Measurements from ENCODE around the gene CCDC154.
"Not testable (repeated sequence)": the region's sequence is repeated elsewhere in the genome, so short reads cannot be mapped to it uniquely, and the experiment has no call there.

Gene CCDC154

DNA sequence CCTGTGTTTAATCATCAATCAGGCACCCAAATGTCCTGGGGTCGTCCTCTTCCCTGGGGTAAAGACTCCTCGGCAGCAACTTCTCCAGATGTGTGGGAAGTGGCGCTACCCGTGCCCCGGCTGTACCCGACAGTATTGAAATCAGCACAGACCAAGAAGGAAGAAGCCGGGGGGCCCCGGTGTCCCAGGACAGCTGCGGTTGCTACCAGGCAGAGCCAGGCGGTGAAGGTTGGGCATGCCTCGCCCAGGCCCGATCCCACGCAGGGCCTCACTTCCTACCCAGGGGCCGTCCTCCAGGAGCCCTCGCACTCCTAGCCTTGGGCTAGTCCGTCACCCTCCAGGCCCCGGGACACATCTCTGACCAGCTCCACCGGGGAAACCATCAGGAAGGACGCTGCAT is 9.0 kb upstream of the CCDC154 start:
- no peak for DNase-seq

DNA sequence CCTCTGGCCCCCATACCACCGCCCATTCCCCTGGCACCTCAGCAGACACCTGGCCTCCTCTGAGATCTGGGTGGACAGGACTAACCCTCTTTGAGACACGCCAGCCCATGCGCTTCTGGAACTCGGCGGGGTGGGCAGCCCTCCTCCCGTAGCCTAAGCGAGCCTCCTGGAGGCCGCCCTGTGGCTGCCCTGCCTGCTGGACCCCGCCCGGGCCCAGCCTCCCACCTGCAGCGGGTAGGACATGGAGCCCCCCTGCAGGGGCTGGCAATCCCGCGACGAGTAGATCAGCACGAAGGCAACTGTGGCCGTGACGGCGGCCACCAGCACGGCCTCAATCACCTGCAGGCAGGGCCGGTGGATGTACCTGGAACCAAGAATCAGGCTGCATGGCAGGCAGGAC is 8.2 kb upstream of the CCDC154 start:
- no peak for DNase-seq

DNA sequence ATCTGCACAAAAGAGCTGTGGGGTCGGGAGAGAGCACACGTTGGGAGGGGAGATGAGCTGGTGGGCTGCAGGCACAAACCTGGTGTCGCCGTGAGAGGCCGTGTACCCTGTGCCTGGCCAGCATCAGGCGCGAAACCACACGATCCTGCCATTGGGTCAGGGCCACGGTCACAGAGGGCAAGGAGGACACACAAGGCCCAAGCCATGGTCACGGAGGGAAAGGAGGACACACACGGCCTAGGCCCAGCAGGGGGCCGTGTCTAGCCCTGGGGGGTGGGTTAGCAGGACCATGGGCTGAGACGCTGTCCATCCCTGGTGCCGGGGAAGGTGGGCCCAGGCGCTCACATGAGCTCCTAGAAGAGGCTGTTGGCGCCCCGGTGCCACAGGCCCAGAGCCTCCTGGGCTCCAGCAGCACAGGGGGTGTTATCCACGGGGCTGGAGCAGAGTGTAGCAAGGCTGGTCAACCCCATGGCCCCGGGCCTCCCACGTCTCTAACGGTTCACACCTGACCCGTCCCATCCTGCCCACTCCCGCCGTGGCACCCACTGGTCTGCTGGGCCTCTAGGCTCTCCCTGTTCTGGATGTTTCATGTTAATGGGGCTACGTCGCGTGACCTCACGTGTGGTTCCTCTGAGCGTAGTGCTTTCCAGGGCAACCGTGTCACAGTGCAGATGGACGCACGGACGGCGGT is 7.5 kb upstream of the CCDC154 start:
- no peak for DNase-seq

DNA sequence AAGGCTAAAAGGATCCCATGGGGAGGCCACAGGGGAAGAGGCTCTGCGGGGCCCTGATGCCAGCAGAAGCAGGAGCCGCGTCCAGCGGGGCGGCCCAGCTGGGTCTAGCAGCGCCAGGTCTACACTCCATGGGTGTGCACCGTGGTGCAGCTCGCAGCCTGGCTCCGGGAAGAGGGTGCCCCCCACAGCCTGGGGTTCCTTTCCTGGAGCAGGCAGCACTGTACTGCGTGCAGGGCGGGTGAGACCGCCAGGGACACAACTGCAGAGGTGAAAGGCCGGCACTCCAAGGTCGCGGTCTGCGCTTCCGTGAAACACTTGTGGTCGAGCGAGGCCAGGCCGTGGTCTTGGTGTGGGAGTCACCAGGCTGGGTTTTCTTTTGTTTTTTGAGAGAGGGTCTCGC is 6.5 kb upstream of the CCDC154 start:
- DNase-seq: no peak

DNA sequence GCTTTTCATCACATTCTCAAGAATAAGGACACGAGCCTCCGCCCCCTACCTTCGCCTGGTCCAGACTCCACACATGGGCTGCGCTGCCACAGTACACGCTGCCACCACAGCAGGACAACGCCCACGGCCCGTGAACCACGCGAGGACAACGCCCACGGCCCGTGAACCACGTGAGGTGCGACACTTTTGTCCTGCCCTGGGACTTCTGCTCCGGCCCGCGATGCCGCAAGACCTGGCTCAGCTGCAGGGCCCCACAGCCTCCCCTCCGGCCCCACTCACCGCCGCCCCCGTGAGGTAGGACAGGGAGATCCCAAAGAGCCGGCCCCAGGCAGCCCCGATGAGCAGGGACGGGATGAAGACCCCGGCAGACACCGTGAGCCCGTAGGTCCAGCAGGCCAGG is 5.9 kb upstream of the CCDC154 start:
- no peak for DNase-seq

DNA sequence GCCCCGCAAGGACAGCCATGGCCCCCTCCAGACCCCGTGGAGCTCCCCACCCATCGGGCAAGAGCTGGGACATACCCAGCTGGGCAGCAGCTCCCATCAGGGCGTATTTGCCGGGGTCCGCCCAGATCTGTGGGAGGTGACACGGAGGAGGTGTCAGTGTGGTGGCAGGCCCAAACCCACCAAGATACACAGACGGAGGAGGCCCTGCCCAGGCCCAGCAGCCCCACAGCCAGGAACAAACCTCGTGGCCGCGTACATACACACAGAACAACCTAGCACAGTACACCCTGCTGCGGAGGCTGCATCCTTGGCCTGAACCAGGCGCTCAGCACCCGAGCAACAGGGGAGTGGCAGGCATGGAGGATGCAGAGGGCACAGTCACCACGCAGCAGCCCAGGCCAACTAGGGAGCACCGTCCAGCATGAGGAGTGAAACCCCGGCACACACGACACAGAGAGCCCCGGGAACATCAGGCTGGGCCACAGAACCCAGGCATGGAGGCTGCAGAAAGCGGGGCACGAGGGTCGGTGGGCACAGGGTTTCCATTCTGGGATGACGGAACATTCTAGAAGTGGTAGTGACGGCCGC is 4.9 kb upstream of the CCDC154 start:
- no peak for DNase-seq

DNA sequence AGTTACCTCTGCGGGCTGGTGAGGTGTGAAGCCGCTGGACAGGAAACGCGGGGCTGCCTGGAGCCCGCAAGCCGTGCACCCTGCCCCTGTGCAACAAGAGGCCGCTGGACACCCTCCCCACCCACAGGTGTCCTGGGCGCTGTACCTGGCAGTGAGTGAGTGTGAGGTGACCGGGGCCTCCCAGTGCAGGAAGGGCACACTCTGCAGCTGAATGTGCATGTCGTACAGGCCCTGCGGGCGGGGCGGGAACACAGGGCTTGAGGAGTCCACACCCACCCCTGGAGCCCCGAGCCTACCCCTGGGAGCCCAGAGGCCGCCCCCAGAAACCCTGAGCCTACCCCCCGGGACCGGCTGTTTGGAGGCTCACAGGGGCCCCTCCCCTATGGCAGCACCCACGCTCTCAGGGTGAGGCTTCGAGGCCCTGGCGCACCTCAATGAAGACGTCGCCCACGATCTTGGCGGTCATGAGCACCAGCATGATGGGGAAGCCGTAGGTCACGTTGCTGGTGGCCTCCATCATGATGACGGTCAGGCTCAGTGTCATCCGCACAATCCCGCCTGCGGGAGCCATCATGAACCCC is 4.3 kb upstream of the CCDC154 start:
- DNase-seq: no peak

DNA sequence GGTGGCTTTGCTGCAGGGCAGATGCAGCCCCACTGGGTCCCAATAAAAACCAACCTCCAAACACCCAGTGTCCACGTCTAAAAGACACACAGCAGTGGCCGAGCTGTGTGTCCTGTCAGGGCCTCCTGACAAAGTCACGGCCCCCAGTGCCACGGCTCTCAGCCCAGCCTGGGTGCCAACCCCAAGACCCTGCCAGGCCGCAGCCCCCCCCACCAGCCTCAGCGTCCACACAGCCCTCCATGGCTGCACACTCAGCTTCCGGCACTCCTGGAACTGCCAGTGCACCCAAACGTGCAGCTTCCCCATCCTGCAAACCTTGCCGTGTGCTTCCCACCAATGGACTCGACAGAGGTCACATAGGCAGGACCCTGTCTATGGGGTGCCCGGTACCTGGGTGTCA is 3.6 kb upstream of the CCDC154 start:
- DNase-seq: no peak

DNA sequence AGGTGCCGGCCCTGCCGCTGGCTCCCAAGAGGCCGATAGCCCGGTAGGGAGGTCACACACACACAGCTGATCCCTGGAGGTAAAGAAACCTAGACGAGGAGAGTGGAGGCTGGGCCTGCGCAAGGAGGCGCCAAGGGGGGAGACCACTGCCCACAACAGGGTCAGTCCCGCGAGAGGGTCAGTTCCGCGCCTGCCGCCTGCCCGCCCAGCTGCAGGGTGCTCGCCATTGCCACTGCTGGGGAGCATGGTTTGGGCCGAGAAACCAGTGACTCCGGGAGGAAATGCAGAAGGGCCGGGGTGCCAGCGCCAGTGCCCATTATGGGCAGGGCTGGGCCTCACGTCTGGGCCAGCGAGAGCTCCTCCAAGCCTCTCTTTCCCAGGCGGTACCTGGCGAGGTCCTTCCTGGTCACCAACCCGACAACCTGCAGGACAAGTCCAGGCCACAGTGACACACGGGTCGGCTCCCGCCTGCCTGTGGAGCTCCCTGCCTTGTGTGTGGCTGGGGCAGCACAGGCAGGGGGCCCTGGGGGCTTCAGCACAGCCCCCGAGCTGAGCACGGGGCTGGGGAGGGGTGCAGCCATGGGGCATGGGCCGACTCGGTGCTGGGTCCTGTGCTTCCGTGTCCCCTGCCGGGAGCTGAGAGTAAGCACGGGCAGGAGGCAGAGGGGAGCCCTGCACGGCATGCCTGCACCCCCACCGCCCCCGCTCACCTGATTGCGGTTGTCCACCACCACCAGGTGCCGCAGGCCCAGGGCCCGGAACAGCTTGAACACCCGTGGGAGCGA is 2.1 kb upstream of the CCDC154 start:
- no peak for DNase-seq

DNA sequence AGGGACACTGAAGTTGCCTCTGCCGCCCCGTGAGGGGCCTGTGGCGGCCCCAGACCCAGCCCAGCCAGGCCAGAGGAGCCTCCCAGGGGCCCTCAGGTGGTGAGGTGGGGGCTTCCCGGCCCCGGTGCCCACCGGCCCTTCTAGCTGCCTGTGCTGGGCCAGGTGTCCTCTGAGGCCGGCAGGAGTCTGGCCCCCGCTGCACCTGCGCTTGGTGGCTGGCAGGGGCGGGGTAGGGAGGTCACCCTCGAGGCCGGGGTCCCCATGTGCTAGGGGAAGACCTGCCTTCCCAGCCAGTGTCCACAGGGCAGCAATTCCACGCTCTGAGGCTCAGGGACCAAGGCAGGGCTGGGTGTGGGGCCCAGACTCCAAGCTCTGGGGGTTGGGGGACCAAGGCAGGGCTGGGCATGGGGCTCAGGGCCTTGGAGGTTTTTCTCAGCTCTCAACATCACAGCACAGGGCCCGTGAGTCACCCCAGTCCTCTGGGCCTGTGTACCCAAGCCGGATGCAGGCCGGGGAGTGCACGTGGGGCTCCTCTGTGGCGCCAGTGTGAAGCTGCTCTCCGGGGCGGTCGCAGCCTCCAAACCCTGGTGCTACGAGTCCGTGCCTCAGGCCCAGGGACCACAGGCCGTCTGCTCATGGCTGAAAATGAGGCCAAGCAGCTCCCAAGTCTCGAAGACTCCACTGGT is 1.3 kb upstream of the CCDC154 start:
- no peak for DNase-seq

DNA sequence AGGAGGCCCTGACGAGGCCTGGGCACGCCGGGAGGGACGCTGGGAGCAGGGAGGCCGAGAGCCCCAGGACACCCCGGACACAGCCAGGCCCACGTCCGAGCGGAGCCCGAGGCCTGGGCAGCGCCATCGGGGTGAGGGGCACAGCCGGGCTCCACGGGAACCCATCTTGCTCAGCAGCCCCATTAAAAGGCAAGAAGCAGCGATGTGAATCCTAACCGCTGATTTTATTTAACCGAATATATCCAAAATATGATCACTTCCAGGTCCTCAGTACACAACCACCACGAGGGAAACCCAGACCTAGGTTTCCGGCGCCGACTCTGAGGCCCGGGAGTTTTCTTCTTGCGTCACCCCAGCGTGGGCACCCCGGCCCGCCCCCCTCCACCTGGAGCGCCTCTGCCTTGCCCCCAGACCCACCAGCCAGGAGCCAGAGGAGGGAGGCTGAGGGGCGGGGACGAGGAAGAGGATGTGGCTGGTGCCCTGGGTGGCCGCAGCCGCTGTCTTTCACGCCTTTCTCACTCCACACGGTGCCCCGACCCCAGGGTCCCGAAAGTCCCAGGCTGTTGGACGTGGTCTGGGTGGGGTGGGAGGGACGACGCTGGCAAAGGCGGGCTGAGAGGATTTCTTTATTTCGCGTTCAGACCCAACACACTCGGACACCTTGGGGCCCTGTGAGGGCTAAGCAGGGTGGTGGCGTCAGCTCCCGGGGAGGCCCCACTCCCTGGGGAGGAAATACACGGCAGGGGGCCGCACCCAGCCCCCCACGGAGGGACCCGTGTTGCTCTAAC is 568 bp upstream of the CCDC154 start:
- DNase-seq: no peak

DNA sequence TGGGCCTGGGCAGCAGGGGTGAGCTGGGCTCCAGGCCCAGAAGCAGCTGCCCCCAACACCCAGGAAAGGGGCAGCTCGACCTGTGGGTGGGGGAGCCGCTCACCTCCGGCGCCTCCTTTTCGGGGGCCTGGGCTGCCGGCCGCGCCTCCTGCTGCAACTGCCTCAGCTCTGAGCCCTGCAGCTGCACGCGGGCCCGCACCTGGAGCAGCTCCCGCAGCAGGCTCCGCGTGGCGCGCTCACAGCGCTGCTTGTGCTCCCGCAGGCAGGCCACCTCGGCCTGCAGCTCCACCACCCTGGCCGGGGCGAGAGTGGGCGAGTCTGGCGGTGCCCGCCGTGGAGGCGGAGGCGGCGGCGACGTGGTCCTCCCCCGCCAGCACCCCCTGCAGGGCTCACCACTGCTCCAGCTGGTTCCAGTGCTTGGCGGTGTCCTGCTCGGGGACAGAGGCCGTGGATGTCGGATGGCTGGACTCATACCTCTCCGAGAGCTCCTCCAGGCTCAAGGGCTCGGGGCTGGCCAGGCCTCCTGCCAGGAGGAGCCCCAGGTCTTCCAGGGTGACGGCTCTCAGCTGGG is 868 bp downstream of the CCDC154 start:
- no peak for DNase-seq

DNA sequence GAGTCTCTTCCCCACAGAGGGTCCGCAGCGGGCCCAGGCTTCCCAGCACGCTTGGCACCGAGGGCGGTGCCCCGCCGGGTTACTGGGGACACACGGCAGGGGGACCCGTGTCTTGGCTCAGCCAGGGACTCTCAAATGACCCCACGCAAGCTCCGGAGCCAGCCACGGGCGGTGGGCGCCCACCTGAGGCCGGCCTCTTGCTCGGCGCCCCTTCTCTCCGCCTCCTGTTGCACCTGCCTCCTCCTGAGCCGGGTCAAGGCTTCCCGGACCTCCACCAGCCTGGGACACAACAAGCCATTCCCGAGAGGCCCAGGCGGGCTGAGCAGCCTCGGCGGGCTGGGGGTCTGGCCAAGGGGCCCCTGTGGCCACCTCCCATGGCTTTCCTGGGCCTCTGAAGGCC is 1.7 kb downstream of the CCDC154 start:
- DNase-seq: no peak

DNA sequence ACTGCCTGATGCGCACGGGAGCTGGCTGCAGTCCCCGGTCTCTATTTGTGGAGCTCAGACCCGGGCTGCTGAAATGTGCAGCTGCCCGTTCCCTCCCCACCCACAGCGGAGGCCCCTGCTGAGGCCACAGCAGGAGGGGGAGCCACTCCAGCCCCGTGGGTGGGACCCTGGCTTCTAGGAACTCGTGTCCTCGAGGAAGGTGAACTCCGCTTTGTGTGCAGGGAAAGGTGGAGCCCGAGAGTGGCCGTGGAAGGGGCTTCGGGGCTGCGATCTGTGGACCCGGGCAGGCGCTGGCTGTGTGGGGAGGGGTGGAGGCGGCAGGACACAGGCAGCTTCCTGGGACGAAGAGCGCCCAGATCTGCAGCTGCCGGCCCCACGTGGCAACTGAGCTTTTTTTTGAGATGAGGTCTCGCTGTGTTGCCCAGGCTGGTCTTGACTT is 2.9 kb downstream of the CCDC154 start:
- DNase-seq: no peak

DNA sequence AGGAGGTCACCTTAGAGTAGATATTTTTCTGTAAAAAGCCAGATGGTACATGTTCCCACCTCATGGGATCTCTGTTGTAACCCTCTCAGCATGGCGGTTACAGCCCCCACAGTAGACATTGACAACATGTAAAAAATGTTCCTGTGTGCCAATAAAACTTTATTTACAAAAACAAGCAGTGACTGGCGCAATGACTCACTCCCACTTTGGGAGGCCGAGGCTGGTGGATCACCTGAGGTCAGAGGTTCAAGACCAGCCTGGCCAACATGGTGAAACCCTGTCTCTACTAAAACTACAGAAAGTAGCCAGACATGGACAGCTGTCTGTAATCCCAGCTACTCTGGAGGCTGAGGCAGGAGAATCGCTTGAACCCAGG is 4.7 kb downstream of the CCDC154 start:
- DNase-seq: not testable (repeated sequence)

DNA sequence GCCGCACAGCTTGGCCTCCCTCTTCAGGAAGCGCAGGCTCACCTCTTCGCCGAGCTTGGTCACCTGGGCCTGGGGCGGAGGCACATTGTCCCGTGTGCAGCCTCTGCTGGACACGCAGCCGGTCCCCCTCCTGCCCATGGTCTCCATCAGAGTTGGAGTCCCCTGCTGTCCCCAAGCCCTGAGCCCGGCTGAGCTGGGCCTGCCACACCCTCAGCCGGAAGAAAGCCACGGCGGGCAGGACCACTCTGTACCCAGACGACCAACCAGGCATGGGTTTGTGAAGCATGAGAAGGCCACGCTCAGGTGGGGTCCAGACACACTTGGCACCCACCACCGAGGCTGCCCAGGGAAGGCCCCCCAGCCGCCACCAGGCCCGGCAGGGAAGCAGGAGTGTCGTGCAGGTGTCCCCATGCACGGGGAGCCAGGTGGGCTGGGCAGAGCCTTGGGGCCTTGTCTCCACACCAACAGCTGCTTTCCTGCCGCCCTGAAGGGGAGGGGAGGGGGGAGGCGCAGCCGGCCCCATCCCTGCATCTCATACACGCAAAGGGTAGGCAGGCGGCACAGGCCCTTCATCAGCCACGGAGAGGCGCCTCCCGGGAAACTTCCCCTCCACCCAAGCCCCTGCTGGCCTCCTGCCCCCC is 5.2 kb downstream of the CCDC154 start:
- DNase-seq: no peak

DNA sequence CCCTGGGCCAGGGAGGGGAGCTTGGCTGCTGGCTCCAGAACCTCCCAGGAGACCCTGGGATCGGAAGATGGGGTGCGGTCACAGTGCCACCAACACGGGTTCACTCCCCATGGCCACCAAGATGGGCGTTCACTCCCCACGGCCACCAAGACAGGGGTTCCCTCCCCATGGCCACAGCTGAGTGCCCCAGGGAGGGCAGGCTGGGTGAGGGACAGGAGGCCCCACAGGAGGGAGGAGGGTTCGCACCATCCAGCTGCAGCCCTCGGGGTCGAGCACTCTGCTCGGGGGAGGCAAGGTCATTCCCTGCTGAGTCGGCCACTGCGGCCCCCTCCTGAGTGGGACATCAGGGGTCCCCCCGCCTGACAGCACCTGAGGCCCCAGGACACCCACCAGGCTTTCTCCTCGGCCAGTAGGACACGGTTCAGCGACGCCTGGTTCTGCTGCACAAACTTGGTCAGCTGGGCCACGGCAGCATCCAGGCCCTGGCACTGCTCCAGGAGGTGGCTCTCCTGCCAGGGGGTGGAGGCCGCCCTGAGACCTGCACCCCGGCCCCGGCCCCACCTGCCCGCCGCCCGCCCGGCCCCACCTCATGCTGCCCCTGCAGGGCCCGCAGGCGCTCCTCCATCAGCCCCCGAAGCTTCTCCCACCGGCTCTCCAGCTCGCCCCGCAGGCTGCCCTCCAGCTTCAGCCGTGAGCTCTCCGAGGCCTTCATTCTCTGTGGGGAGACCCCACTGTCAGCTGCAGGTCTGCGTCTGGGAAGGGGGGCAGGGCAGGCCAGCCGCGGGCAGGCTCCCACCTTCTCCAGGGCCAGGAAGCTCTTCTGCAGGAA is 5.9 kb downstream of the CCDC154 start:
- no peak for DNase-seq

DNA sequence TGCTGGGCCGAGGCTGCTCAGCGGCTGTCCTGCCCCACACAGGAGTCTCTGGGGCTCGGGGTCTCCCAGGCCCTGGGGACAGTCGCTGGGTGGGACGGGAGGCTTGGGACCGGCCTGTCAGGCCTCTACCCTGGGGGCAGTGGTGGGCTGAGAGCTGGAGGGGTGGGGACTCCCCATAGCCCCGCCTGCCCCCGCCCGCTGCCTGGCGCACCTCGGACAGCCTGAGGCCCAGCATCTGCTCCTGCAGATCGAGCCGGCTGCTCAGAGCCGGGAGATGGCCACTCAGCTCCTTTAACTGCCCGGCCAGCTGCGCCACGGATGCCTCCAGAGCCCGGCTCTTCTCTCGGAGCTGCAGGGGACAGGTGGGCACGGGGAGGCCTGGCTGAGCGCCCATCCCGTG is 6.8 kb downstream of the CCDC154 start:
- DNase-seq: no peak

DNA sequence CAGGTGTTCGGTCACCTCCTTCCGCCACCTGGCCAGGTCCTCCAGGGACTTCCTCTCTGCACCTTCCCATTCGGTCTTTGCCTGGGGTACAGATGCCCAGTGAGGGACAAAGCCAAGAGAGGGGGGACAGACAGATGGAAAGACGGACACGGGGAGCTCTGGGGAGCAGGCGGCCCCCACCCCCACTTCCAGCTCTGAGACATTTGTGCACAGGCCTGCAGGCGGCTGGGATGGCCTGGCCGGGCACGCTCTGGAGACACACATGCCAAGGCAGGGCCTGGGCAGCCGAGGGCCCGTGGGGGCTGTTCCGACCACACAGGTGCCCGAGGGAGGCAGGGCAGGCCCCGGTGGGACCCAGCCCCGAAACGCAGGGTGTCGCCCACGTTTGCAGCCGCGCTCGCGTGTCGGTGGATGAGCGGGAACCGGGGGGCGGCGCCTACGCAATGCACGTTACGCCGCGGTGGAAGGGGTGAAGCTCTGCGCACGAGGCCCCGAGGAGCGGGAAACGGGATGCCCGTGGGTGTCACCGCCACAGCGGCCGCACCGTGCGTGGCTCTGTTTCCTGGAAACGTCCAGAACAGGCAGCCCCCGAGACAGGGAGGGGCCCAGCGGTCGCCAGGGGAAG is 7.5 kb downstream of the CCDC154 start:
- DNase-seq: no peak

Measured in Kasumi-1 (cell line).